Skin epidermis (tissue), 12 donors: Measurements from ENCODE around the gene MAML3.
"Not testable (repeated sequence)": the region's sequence is repeated elsewhere in the genome, so short reads cannot be mapped to it uniquely, and the experiment has no call there.

Experiments used
- H3K27ac ChIP-seq, 21 experiments: fragments of 200-600 bp; sonication (generic) in 11 of 21; one replicate each; pipeline ENCODE4 v1.5.0; 2020; ENCODE audit warnings: mild to moderate bottlenecking in 3 of 21, inconsistent platforms in 2 of 21, moderate library complexity in 2 of 21
- H3K4me3 ChIP-seq, 7 experiments: fragments of 200-600 bp; sonication (generic) in 2 of 7; one replicate each; pipeline ENCODE4 v1.5.0; 2020; ENCODE audit warnings: inconsistent platforms in 2 of 7, mild to moderate bottlenecking in 2 of 7, moderate library complexity in 1 of 7

MAML3 gene

DNA sequence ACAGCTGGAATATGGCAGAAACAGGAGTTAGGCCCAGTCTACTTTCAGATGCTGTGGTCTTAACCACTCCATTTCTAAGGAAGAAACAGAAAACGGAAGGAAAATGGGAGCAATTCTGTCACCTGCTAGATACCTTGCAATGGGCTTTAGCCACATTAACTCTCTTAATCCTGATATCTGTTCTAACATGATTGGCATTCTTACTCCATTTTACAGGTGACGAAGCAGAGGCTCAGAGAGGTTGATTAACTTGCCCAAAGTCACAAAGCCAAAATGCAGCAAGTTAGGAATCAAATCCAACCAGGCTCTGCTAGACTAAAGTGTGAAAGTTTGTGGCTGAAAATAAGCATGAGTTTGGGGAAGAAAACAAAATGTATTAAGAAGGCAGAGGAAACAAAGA, 196.9 kb downstream of the MAML3 start:
- Histone ChIP-seq H3K27ac (peak overlapping the region in 1 of 21 experiments; percentile 6), H3K4me3 (no peak overlapping the region)

DNA sequence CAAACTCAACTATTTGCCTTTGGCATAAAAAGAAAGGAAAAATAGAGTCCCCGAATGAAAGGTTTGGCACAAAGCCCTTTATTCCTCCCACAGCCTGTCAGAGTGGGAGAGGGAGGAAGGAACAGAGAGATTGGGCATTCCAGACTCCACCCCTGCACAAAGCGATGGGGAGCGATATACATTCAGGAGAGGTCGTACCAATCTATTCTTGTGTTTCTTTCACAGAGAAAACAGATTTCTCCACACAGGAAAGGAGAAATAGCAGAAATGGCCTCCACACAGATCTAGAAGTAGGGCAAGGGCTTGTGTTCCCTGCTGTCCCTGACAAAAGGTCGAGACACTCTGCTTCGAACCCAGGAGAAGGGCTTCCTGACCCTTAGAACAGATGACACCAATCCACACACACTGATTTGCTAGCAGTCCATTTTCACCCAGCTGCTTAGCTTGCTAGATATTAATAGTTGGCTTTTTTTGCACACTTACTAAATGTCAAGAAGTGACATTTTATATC, 197.4 kb downstream of the MAML3 start:
- Histone ChIP-seq H3K4me3 (peak overlapping the region in 1 of 7 experiments; percentile 1), H3K27ac (peak overlapping the region in 3 of 21 experiments; percentile 6 to 33 (median 33))

DNA sequence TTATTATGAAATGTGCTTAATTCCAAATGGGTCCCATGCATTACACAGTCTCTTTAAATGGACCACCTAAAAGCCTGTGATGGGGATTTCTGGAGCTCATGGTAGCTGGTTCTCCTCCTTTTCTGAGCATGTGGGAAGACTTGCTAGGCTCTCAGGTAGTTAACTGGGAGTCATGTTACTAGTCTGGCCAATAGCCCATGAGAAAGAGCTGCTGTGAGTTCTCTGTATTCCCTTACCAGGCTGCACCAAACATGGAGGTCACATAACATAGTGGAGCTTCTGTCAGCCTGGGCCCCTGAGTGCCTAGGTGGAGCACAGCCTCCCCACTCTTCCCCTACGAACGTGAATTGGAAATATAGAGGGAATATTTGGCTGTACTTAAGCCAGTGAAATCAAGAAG, 198.4 kb downstream of the MAML3 start:
- H3K27ac ChIP-seq = peak overlapping the region in 1 of 21 experiments; percentile 6

DNA sequence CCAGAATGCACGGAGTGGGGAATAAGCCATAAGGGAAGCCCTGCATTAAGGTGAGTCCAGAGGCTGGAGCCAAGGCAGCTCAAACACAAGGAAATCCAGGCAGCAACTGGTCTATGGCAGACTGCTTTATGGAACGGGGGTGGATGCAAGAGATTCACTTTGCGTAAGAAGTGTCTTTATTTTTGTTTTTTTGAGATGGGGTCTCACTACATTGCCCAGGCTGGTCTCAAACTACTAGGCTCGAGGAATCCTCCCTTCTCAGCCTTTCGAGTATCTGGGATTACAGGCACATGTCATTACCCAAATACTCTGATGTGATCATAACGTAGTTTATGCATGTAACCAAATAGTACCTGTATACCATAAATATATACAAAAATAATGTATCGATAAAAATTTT, 199.5 kb downstream of the MAML3 start:
- no peak overlapping the region for H3K4me3 ChIP-seq
- H3K27ac ChIP-seq = no peak overlapping the region

More for the DNA sequence above, 198.4 kb downstream of the MAML3 start:
- H3K4me3 ChIP-seq = no peak overlapping the region

DNA sequence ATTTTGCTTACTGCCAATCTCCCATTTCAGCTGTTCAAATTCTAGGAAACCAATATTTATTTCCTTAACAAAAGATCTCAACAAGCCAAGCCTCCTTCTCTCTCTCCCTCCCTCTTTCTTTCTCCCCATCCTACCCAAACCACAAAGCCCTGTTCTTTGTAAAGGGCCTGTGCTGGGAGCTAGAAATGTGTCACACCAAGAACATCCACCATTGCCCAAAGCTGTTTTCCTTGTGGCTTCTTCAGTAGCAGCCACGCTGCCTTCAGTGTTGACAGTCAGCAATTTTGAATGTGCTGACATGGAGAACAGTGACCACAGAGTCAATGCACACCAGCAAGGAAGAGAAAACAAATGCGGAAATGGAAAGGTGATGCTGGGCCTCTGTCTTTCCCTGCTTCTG, 203.0 kb downstream of the MAML3 start:
- Histone ChIP-seq H3K27ac (peak overlapping the region in 3 of 21 experiments; percentile 1 to 50 (median 16)), H3K4me3 (no peak overlapping the region)

DNA sequence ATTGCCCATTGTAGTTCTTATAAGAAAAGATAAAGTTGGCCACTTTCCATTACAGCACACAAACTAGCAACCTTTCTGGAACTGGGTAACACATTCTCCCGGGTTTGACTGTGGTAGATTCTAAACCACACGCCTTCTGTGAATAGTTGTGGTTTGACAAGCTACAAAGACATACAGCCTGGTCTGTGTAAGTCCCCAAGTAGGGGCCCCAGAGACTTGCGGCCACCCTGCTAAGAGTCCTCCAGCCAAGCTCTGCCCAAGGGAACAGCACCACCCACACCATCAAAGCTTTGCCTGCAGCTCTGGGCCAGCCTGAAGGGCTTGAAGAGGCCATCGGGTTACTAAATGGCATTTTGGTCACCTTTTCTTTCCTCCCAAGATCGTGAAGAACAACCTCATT, 203.4 kb downstream of the MAML3 start:
- Histone ChIP-seq H3K4me3 (no peak overlapping the region), H3K27ac (peak overlapping the region in 3 of 21 experiments; percentile 1 to 50 (median 16))

DNA sequence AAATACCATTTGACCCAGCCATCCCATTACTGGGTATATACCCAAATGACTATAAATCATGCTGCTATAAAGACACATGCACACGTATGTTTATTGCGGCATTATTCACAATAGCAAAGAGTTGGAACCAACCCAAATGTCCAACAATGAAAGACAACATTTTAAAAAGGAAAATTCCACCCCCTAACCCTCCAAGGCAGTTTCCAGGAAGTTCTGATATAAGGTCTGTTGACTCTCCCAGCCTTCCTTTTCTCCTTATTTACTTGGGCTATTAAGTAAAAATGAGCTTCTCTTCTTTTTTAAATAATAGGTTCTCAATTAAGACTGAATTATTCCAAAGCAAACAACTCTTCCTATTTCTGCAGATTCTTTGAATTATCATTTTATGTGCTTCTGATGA, 209.1 kb downstream of the MAML3 start:
- H3K27ac ChIP-seq, H3K4me3 ChIP-seq: not testable (repeated sequence)

DNA sequence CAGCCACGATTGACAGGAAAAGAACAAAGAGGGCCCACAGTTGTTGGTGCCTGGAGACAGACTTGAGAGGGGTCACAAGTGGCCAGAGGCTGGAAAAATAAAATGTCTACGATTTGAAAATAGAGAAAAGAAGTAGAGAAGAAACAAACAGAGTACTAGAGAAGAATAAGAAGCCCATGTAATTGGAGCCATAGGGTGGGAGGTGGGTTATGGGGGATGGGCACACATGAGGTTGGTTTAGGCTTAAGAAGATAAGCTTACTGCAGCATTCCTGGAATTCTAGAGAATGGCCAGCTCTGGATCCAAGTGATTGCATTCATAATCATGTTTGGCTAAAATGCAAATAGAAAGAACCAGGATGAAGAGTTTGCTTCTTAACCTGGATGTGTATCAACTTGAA, 210.7 kb downstream of the MAML3 start:
- H3K27ac ChIP-seq = no peak overlapping the region
- no peak overlapping the region for H3K4me3 ChIP-seq

DNA sequence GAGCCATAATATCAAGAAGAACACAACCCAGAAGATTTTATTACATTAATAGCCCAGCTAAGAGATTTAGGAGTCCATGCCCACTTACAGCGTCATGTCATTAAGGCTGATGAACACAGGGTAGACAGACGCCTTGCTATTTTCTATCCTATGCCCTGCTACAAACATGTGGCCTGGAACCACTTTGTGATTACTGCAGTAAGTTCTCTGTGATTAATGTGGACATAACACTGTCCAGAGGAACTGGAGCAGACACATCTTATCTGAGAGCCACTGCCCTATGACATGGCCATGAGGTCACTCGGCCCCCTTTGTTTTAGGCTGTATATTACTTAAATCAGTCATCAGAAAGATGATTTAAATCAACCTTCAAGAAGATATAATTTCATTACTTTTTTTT, 211.7 kb downstream of the MAML3 start:
- H3K4me3 ChIP-seq = no peak overlapping the region
- H3K27ac ChIP-seq = no peak overlapping the region

DNA sequence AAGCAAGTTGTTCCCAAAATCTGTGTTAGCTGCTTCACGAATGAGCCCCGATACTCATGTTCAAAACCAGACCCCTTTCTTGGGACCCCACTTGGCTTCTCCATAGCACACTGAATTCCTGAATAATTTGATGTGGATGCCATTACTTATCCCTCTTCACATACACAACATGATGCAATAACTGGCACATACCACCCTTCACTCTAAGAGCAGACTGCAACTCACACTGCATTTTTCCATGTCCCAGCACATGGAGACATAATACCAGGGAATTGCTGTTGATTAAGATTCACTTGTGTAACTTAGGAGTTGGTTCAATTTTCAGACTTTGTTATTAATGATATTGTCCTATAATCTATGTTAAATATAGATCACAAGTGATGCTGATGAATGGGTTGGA, 213.4 kb downstream of the MAML3 start:
- Histone ChIP-seq H3K27ac (no peak overlapping the region), H3K4me3 (no peak overlapping the region)

DNA sequence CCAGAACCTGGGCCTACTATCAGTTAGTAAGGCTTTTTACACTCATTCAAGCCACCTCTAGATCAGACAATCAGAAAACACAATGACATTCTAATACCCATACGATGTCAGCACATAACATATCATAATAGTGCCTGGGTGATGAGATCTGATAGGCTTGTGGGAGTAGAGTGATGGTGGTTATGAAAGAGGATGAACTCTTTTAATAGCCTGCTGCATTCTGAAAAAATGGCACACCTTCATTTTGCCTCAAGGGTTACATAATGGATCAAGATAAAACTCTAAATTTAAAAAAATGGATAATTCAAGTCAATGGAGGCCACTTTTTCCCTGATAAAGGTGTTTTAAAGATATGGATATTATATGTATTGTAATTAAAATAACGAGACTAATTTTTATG, 215.6 kb downstream of the MAML3 start:
- H3K4me3 ChIP-seq = no peak overlapping the region

DNA sequence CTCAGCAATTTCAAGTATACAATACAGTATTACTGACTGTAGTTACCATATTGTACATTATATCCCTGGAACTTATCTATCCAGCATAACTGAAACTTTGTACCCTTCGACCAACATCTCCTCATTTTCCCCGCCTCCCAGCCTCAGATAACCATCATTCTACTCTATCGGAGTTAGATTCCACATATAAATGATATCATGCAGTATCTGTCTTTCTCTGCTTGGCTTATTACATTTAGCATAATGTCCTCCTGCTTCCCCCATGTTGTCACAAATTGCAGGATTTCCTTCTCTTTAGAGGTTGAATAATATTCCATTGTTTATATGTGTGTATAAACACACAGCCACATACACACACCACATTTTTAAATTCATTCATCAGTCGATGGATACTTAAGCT, 218.1 kb downstream of the MAML3 start:
- no peak overlapping the region for H3K4me3 ChIP-seq
- H3K27ac ChIP-seq = no peak overlapping the region

More for the DNA sequence above, 215.6 kb downstream of the MAML3 start:
- no peak overlapping the region for H3K27ac ChIP-seq

DNA sequence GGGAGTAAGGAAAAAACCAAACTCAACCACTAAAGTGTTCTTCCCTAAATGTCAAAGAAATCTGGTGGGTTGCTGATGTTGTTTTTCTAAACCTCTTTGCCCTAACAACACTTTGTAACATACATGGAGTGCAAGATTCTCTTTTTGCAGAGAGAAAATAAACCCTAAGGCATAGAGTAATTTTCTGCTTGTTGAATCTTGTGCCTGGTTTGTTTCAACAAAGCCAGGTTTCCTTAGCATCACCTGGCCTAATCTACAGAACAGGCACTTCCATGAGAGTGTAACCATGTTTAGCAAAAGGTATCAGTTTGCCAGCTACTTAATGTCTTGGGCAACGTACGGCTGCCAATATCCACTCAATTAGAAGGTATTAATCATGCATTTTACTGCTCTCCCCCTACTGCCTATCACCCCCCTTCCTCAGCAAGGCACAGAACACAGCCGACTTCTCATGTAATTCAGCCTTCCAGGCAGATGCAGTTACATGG, 219.2 kb downstream of the MAML3 start:
- peak overlapping the region in 3 of 21 experiments; percentile 1 to 50 (median 42) for H3K27ac ChIP-seq
- H3K4me3 ChIP-seq = no peak overlapping the region

DNA sequence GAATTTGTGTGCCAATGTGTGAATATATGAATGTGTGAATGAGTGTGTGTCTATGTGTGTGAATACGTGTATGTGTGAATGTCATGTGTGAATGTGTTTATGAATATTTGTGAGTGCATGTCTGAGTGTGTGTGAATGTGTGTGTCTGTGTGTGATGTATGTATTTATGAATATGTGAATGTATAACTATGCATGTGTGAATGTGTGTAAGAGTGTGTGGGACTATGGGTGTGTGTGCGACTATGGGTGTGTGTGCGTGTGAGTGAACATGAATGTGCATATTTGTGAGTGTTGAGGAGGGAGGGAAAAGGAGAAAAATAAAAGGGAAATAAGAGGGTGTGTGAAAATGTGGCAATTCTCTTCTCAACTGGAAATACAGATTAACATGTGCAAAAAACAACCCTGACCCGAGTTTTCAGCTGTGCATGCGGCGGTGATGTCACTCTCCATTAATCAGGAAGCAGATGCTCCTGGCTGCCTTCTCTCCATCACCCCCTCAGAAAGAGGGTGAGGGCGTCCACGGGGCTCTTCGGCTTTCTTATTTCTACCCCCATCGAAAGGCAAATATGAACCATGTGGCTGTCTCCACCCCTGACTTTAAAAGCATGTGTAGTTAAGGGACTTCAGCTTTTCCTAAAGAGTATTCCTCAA, 219.8 kb downstream of the MAML3 start:
- H3K27ac ChIP-seq = peak overlapping the region in 3 of 21 experiments; percentile 1 to 50 (median 42)
- no peak overlapping the region for H3K4me3 ChIP-seq

DNA sequence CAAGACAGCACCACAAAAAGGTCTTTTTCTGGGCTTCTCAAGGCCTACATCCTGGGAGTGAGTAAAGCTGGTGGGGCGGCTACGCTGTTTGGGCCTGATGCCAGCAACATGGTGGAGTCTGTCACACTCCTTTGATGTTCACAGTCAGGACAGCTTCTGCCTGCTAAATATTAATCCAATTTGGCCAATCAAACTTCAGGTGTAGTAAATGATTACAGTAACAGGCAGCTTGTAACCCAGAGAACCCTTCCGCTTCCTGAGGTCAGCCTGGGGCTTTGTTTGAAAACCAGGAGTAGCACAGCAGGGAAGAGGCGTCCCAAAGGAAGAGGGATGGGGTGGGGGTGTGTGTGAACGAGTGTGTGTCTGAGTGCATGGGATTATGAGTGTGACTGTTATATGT, 220.4 kb downstream of the MAML3 start:
- no peak overlapping the region for H3K4me3 ChIP-seq
- no peak overlapping the region for H3K27ac ChIP-seq

DNA sequence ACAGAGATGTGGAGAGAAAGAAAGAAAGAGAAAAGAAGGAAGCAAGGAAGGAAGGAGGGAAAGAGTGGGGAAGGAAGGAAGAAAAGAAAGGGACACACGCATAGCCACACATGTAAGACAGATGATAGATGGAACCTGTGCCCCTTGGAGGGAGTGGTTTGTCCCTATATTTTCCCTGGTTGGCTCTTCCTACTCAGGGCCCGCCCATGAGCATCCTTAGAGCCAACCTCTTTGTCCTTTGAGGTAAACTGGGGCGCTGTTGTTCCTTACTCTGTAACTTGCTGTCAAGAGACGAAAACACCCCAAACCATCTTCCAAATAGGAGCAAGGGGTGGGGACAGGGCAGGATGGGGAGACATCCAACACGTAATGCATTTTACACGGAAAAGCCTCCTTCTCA, 220.9 kb downstream of the MAML3 start:
- Histone ChIP-seq H3K4me3 (no peak overlapping the region), H3K27ac (no peak overlapping the region)

DNA sequence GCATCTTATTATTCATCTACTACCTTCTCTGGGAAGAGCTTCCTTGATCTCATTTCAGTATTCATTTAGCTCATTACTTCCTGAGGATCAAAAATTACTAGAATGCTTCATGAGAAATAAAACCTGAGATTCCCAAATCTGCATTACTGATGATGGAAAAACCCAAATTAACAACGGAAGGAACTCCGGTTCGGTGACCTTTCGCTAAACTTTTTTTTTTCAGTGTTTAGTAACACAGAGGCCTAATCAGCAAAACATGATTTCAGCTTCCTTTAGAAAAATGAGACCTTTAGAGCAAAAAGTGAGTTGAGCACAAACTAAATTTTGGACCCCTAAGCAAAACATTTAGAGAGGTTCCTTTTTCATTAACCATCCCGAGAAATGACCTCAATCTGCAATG, 229.2 kb downstream of the MAML3 start:
- H3K27ac ChIP-seq = no peak overlapping the region
- H3K4me3 ChIP-seq = no peak overlapping the region

DNA sequence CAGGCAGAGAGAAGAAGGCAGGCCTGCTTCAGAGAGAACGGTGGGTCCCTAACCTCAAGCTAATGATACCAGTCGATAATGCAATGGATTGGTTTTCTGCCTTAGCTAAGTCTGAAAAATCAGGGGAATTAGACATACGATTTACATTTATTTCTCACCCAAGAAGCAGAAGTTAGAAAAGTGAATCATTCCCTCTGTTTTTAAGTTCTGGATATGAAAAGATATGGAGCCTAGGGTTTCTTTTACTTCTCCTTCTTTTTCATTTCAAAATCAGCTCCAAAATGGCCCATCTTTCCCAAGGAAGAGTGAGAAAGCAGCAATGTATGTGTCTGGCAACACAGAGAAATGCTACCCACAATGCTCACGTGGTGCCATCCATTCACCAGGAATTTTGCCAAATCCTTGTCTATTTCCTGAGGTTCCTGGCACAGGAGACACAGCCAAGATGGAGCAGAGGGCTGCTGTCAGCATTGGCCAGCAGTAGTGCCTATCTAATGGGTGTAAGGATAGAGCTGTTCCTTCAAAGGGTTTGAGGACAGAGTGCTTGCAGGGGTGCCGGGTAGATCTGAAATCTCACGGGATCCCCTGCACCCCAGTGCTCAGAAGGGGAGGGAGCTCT, 231.5 kb downstream of the MAML3 start:
- H3K4me3 ChIP-seq = no peak overlapping the region
- H3K27ac ChIP-seq = no peak overlapping the region

DNA sequence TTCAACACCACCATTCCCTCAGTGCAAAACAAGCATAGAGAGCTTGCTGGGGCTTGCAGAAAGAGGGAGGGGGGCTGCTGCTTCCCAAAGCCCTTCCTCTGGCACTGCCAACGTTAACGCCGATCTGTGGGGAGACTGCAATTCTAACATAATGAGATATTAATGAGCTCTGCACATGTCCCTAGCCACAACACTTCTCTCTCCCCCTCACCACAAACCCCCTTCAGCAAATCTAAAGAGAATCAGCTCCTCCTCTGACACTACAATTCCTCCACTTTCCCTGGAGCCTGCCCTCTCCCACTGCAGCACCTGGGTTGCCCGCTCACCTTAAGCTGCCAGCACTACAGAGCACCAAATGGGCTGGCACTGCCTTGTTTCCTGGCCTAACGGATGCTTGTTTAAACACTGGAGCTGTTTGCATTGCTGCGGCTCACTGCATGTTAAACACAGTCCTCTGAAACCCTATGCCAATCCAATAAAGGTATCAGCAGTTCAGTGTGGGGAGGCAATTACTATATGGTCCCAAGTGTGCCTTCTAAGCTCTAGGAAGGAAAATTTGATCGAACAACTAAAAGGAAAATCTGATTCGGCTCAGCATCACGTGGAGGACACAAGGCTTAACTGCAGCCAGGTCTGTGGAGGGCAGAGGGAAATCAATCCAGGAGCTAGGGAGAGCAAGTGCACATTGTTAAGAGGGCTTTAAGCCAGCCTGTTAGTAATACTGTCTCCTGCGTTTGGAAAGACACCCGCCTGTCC, 232.4 kb downstream of the MAML3 start:
- no peak overlapping the region for H3K4me3 ChIP-seq
- H3K27ac ChIP-seq = peak overlapping the region in 11 of 21 experiments; percentile 10 to 70 (median 37)

DNA sequence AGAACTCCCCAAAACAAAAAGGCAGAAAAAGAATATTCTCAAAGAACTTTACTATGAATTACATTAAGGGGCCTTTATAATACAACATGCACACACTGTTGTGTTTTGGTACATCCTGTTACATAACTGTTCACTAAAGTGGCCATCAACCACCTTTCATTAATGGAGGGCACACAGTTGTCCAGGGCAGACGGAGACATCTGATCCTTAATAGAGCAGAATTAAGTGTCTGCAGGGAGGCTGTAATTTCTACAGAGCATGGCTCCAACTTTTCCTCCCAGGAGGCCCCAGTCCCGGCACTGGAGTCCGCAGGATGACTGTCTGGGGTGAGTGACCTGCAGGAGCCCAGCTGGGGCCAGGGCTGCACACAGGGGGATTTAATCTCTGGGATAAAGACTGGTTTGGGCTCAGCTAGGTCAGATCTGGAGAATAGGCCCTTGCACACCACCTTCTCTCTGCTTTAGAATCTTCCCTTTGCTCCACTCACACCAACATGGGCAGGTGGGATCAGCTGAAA, 233.4 kb downstream of the MAML3 start:
- peak overlapping the region in 12 of 21 experiments; percentile 4 to 70 (median 44) for H3K27ac ChIP-seq
- no peak overlapping the region for H3K4me3 ChIP-seq
